H1 (cell line): ENCODE measurements around the gene SDHAF2. TPM values are rescaled to one million over a fixed set of nuclear protein-coding genes. Genes with fewer than 3 reads are reported as not detected.
A peak's percentile ranks its signal among the peaks of the same experiment; 100 is the strongest.

Experiments
- CTCF ChIA-PET: fragments of 300-600 bp; sonication (Branson Sonifier 250); formaldehyde crosslinking; loops from one replicate; lab custom pipeline; 2021; ENCODE audit not compliant: partially characterized antibody; lab: Charles Lee
- POLR2A ChIA-PET: fragments of 300-600 bp; sonication (Branson Sonifier 250); formaldehyde crosslinking; loops from one replicate; lab custom pipeline; 2021; ENCODE audit warnings: inconsistent platforms; ENCODE audit not compliant: partially characterized antibody; lab: Charles Lee
- DNase-seq, 2 experiments: peaks; one replicate each; pipeline versions ENCODE4 v3.0.0 to v3.0.0-alpha.2; 2010 to 2022; ENCODE audit warnings: low spot score in 2 of 2, low read depth in 1 of 2, mixed read lengths in 1 of 2
- FAIRE-seq: peaks from 2 replicates; lab custom pipeline; 2011; peaks lifted over from hg19 to GRCh38; lab: Jason Lieb, UNC
- H2AFZ ChIP-seq: 2 replicates; pipeline ENCODE4 v1.8.1; 2012; ENCODE audit warnings: low read length, inconsistent platforms
- H2AK5ac ChIP-seq: 2 replicates; pipeline ENCODE4 v1.6.1; 2013; ENCODE audit warnings: low read depth, low read length
- H2BK120ac ChIP-seq: replicated peaks from 2 replicates; pipeline ENCODE3; 2013; ENCODE audit warnings: low read depth, low read length, inconsistent platforms
- H2BK12ac ChIP-seq: 2 replicates; pipeline ENCODE4 v1.6.1; 2013; ENCODE audit warnings: low read depth, low read length
- H2BK15ac ChIP-seq: 2 replicates; pipeline ENCODE4 v1.6.1; 2013; ENCODE audit warnings: low read length
- H2BK20ac ChIP-seq: 2 replicates; pipeline ENCODE4 v1.6.1; 2013; ENCODE audit warnings: low read length
- H2BK5ac ChIP-seq: 2 replicates; pipeline ENCODE4 v1.6.1; 2013; ENCODE audit warnings: low read depth, low read length
- H3K14ac ChIP-seq: 2 replicates; pipeline ENCODE4 v1.6.1; 2013; ENCODE audit warnings: inconsistent platforms; ENCODE audit not compliant: insufficient read length
- H3K18ac ChIP-seq: 2 replicates; pipeline ENCODE4 v1.6.1; 2013; ENCODE audit warnings: low read length; ENCODE audit errors: extremely low read depth
- H3K23ac ChIP-seq: 2 replicates; pipeline ENCODE4 v1.6.1; 2013; ENCODE audit warnings: inconsistent platforms; ENCODE audit not compliant: insufficient read length
- H3K23me2 ChIP-seq: 2 replicates; pipeline ENCODE4 v1.6.1; 2013; ENCODE audit warnings: low read depth, low read length
- H3K27ac ChIP-seq: 2 replicates; pipeline ENCODE4 v1.6.1; 2011; ENCODE audit warnings: low read depth, low read length, inconsistent platforms
- H3K27me3 ChIP-seq, 4 experiments: replicated peaks in 1 of 4; 1 replicate in 1 of 4; 2 replicates in 3 of 4; pipeline versions ENCODE4 v1.6.1 to v1.8.1; 2011 to 2013; ENCODE audit warnings: low read length in 3 of 4, mild to moderate bottlenecking in 3 of 4, inconsistent platforms in 2 of 4, mixed read lengths in 2 of 4, moderate library complexity in 1 of 4; ENCODE audit not compliant: control insufficient read depth in 3 of 4, insufficient read depth in 3 of 4; ENCODE audit errors: extremely low read depth in 1 of 4
- H3K36me3 ChIP-seq, 4 experiments: 2 replicates each; pipeline versions ENCODE4 v1.6.1 to v1.8.1; 2011 to 2013; ENCODE audit warnings: mild to moderate bottlenecking in 4 of 4, low read length in 3 of 4, moderate library complexity in 2 of 4, control low read depth in 1 of 4, inconsistent platforms in 1 of 4; ENCODE audit not compliant: insufficient read depth in 4 of 4, control insufficient read depth in 2 of 4
- H3K4ac ChIP-seq: replicated peaks from 2 replicates; pipeline ENCODE3; 2013; ENCODE audit warnings: low read length, low read depth, mixed read lengths, inconsistent platforms; ENCODE audit not compliant: insufficient read length
- H3K4me1 ChIP-seq, 4 experiments: replicated peaks in 1 of 4; 1 replicate in 1 of 4; 2 replicates in 3 of 4; pipeline versions ENCODE4 v1.6.1 to v1.8.1; 2011 to 2013; ENCODE audit warnings: low read length in 3 of 4, inconsistent platforms in 2 of 4, mixed read lengths in 1 of 4; ENCODE audit not compliant: insufficient read depth in 4 of 4, control insufficient read depth in 3 of 4
- H3K4me2 ChIP-seq, 2 experiments: 2 replicates each; pipeline versions ENCODE4 v1.6.1 to v1.8.1; 2011 to 2013; ENCODE audit warnings: low read depth in 2 of 2, low read length in 2 of 2, control low read depth in 1 of 2, inconsistent platforms in 1 of 2, mild to moderate bottlenecking in 1 of 2; ENCODE audit not compliant: insufficient read depth in 1 of 2
- H3K4me3 ChIP-seq, 4 experiments: fragments of 200-600, 300-600 bp in 1 of 4; sonication (generic), shearing (Covaris generic), sonication (Bioruptor Twin) in 1 of 4; 2 replicates each; pipeline versions ENCODE4 v1.5.1 to v1.8.1; 2011 to 2016; ENCODE audit warnings: low read length in 4 of 4, low read depth in 3 of 4, control low read depth in 2 of 4, inconsistent platforms in 2 of 4, mild to moderate bottlenecking in 2 of 4, mixed read lengths in 1 of 4, moderate library complexity in 1 of 4; ENCODE audit not compliant: insufficient read depth in 2 of 4; ENCODE audit errors: extremely low read depth in 1 of 4
- H3K56ac ChIP-seq: replicated peaks from 2 replicates; pipeline ENCODE3; 2013; ENCODE audit warnings: low read depth, mild to moderate bottlenecking, mixed read lengths, low read length, inconsistent platforms; ENCODE audit not compliant: insufficient read length
- H3K79me1 ChIP-seq: 2 replicates; pipeline ENCODE4 v1.6.1; 2013; ENCODE audit warnings: low read depth, low read length, control low read depth
- H3K79me2 ChIP-seq, 2 experiments: 2 replicates each; pipeline versions ENCODE4 v1.6.1 to v1.8.1; 2012 to 2013; ENCODE audit warnings: low read length in 2 of 2, mild to moderate bottlenecking in 2 of 2, inconsistent platforms in 1 of 2; ENCODE audit not compliant: insufficient read depth in 2 of 2, control insufficient read depth in 1 of 2
- H3K9ac ChIP-seq, 4 experiments: replicated peaks in 1 of 4; 1 replicate in 1 of 4; 2 replicates in 3 of 4; pipeline versions ENCODE4 v1.6.1 to v1.8.1; 2011 to 2013; ENCODE audit warnings: low read depth in 3 of 4, low read length in 3 of 4, control low read depth in 2 of 4, mild to moderate bottlenecking in 2 of 4, moderate library complexity in 2 of 4, inconsistent platforms in 1 of 4; ENCODE audit errors: extremely low read depth in 1 of 4
- H3K9me3 ChIP-seq, 2 experiments: 2 replicates each; pipeline versions ENCODE4 v1.6.1 to v1.8.1; 2012 to 2013; ENCODE audit warnings: mild to moderate bottlenecking in 2 of 2, moderate library complexity in 2 of 2, control low read depth in 1 of 2, inconsistent platforms in 1 of 2, low read depth in 1 of 2, low read length in 1 of 2, mixed read lengths in 1 of 2; ENCODE audit not compliant: insufficient read depth in 2 of 2
- H4K20me1 ChIP-seq, 2 experiments: replicated peaks in 1 of 2; 2 replicates each; pipeline versions ENCODE3 to v1.8.1; 2011 to 2013; ENCODE audit warnings: inconsistent platforms in 2 of 2, low read length in 2 of 2, mild to moderate bottlenecking in 1 of 2; ENCODE audit not compliant: insufficient read depth in 2 of 2, control insufficient read depth in 1 of 2
- H4K5ac ChIP-seq: 2 replicates; pipeline ENCODE4 v1.6.1; 2013; ENCODE audit warnings: low read length, low read depth, mixed read lengths, inconsistent platforms; ENCODE audit not compliant: insufficient read length
- H4K8ac ChIP-seq: 2 replicates; pipeline ENCODE4 v1.8.0; 2013; ENCODE audit warnings: mild to moderate bottlenecking, moderate library complexity, low read length, inconsistent platforms; ENCODE audit not compliant: insufficient read depth; ENCODE audit errors: extremely low read depth
- H4K91ac ChIP-seq: replicated peaks from 2 replicates; pipeline ENCODE3; 2013; ENCODE audit warnings: low read length, mixed read lengths, inconsistent platforms; ENCODE audit not compliant: insufficient read length
- TBP ChIP-seq: IDR thresholded peaks from 2 replicates; pipeline ENCODE4 v1.6.1; 2011; ENCODE audit warnings: low read depth, low read length, improper control_type of control experiment
- WGBS, 2 experiments: shearing (Covaris generic) in 1 of 2; methylation state at CpG; one replicate each; pipeline versions ENCODE4 v1.1.6 to v1.1.7; 2013 to 2015; ENCODE audit warnings: low lambda C conversion rate in 2 of 2, mixed read lengths in 2 of 2, inconsistent platforms in 1 of 2, low coverage in 1 of 2, missing lambda C conversion rate in 1 of 2; ENCODE audit not compliant: insufficient replicate concordance in 2 of 2, insufficient coverage in 1 of 2, insufficient read length in 1 of 2; ENCODE audit errors: extremely low coverage in 1 of 2, missing lambda C conversion rate in 1 of 2; 5-methylcytosine and 5-hydroxymethylcytosine counted together
- polyA plus RNA-seq, 7 experiments: library from polyadenylated mRNA; depleted of rRNA in 3 of 7; stranded (reverse) in 5 of 7; unstranded in 2 of 7; fragments of >200 nt in 5 of 7; fragments of 200-250 nt in 2 of 7; gene quantifications; 1 replicate in 5 of 7; 2 replicates in 1 of 7; 4 replicates in 1 of 7; pipeline versions ENCODE4 v1.2.1 to v1.2.3, GENCODE V29; 2011 to 2013; ENCODE audit warnings: missing spikeins in 2 of 7, mixed read lengths in 2 of 7
- total RNA-seq: library from RNA; stranded (reverse); fragmentation: NEBNext Ultra II Directional; extraction: Animal tissue kit (Norgen Biotek cat#: 25700); gene quantifications from 2 replicates; pipeline ENCODE4 v1.2.1, GENCODE V29; 2021

Gene SDHAF2
- total and polyA plus RNA-seq, 2 of the 8 experiments (the other 6 are each of a cell fraction or from before 2014, with no cell fraction given), result 41.0 to 114 TPM

DNA sequence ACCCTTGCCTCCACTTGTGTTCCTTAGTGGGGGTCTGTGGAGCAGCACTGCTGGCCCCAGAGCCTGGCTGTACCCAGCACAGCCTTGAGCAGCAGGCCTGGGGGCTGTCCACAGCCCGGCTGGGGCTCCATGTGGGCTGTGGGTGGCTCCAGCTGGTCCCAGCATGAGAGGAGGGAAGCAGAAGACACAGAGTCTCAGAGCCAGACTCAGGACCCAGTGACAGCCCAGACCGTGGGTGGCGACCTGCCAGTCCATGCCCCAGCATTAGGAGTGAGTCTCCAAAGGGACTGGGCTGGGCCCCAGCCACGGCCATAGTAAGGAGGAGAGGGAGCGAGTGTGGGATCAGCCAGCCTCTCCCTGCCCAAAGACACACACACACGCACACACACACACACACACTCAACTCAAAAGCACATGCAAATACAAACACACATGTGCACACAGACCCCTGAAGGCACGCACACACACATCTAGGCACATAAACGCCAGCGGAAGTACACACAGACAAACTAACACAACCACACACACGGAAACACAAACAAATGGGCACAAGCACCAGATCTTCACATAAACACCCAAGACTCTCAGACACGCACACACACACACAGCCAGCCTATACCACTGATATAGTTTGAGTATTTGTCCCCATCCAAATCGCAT, 61.9 kb downstream of the SDHAF2 start:
- Histone ChIP-seq H3K23me2 (peaks cover 3% of the 10 kb centered on the region; the same call in 1 of the 2 replicates), H4K5ac (no peak overlapping the region), H2BK15ac (peak overlapping the region; percentile 83; the same call in 1 of the 2 replicates), H2BK20ac (no peak overlapping the region), H4K91ac (peak overlapping the region; percentile 4), H3K27me3 (0 out of 7 replicates have a peak, but pooled peaks cover 0 to 2% (median 0%) of the 10 kb centered on the region in 4 experiments), H3K4me3 (no peak overlapping the region), H3K27ac (no peak overlapping the region), H2AK5ac (no peak overlapping the region), H3K4me2 (no peak overlapping the region), H4K8ac (no peak overlapping the region; the same call in 1 of the 2 replicates), H3K9ac (no peak overlapping the region), H2BK5ac (no peak overlapping the region), H2AFZ (no peak overlapping the region), H2BK12ac (peak overlapping the region; percentile 89; the same call in 1 of the 2 replicates), H3K23ac (no peak overlapping the region), H3K56ac (no peak overlapping the region), H3K4ac (no peak overlapping the region), H3K14ac (no peak overlapping the region), H3K4me1 (peaks cover 0 to 21% (median 16%) of the 10 kb centered on the region in 4 experiments; a peak in 6 of 7 replicates), H3K36me3 (no peaks in the 10 kb centered on the region; a peak in 1 of 8 replicates), H3K18ac (no peak overlapping the region; the same call in none of the 2 replicates), H4K20me1 (peaks cover 0 to 3% of the 10 kb centered on the region in 2 experiments), H3K79me1 (no peaks in the 10 kb centered on the region), H2BK120ac (no peak overlapping the region), H3K79me2 (no peaks in the 10 kb centered on the region), H3K9me3 (no peaks in the 10 kb centered on the region)
- ChIA-PET POLR2A (interaction anchor here (1.6 kb wide), 1 partner anchor 9 kb away, joined by 6 read pairs; no protein-coding TSS in a partner anchor), CTCF (interaction anchor here (0.6 to 57.8 kb wide), 6 partner anchors 9 to 306 kb away, joined by 3 to 2106 read pairs (median 10); partner anchors contain the start of gene LRRC10B)
- 92% methylated on average over 12 of the region's 12 CpGs; no CpG with 5 or more reads in 1 of the 2 experiments for WGBS, 2 experiments
- FAIRE-seq (no peak), DNase-seq (no peak)
- no peak for TF ChIP-seq TBP
